GM12878 (cell line): ENCODE measurements around the gene FAM114A1. TPM values are rescaled to one million over a fixed set of nuclear protein-coding genes. Genes with fewer than 3 reads are reported as not detected.

Experiments
- ATAC-seq: fragments of 200-7000 bp; cut with Tn5 transposase; 3 replicates; pipeline ENCODE4 v1.9.1; 2020; ENCODE audit warnings: mild to moderate bottlenecking, moderate library complexity
- BruUV-seq: library from RNA; stranded (reverse); fragments of 400-500 nt; replicated peaks from 2 replicates; lab custom pipeline; 2021; lab: Mats Ljungman, UMichigan
- CTCF ChIA-PET: fragments of 300-600 bp; sonication (Branson Sonifier 250); formaldehyde crosslinking; extraction: SDS; loops from one replicate; lab custom pipeline; 2021; ENCODE audit warnings: inconsistent platforms; lab: Yijun Ruan, JAX
- POLR2A ChIA-PET: fragments of 350-600 bp; formaldehyde crosslinking; extraction: SDS; loops from one replicate; lab custom pipeline; 2021; ENCODE audit warnings: inconsistent platforms; lab: Charles Lee
- RAD21 ChIA-PET: fragments of 300-600 bp; sonication (Branson Sonifier 250); formaldehyde crosslinking; loops from one replicate; lab custom pipeline; 2023; ENCODE audit warnings: antibody characterized with exemption; ENCODE audit not compliant: unreplicated experiment; lab: Charles Lee
- SMC1A ChIA-PET: fragments of 300-600 bp; sonication (Branson Sonifier 250); formaldehyde crosslinking; loops from one replicate; lab custom pipeline; 2023; ENCODE audit not compliant: unreplicated experiment, uncharacterized antibody; lab: Charles Lee
- DNase-seq: peaks from one replicate; pipeline ENCODE4 v3.0.0-alpha.2; 2011; ENCODE audit warnings: low read depth, low spot score
- FAIRE-seq: peaks from 3 replicates; lab custom pipeline; 2011; peaks lifted over from hg19 to GRCh38; lab: Jason Lieb, UNC
- H2AFZ ChIP-seq: 2 replicates; pipeline ENCODE4 v1.6.0; 2011; ENCODE audit warnings: low read depth, low read length, control low read depth; ENCODE audit not compliant: control insufficient read depth
- H3K27ac ChIP-seq: 2 replicates; pipeline ENCODE4 v1.5.1; 2011; ENCODE audit warnings: control low read depth; ENCODE audit not compliant: control insufficient read depth, insufficient read depth
- H3K27me3 ChIP-seq, 2 experiments: replicated peaks in 1 of 2; 2 replicates each; pipeline versions ENCODE4 v1.6.0 to v1.6.1; 2011; ENCODE audit warnings: low read length in 1 of 2; ENCODE audit not compliant: control insufficient read depth in 2 of 2, insufficient read depth in 2 of 2
- H3K36me3 ChIP-seq, 2 experiments: 2 replicates each; pipeline ENCODE4 v1.5.1; 2011; ENCODE audit warnings: low read length in 1 of 2; ENCODE audit not compliant: control insufficient read depth in 2 of 2, insufficient read depth in 2 of 2
- H3K4me1 ChIP-seq: 2 replicates; pipeline ENCODE4 v1.6.1; 2011; ENCODE audit warnings: mild to moderate bottlenecking, low read length, moderate library complexity, mixed read lengths; ENCODE audit not compliant: control insufficient read depth, insufficient read depth
- H3K4me2 ChIP-seq: 2 replicates; pipeline ENCODE4 v1.6.0; 2011; ENCODE audit warnings: control low read depth; ENCODE audit not compliant: control insufficient read depth, insufficient read depth
- H3K4me3 ChIP-seq: fragments of 200-600 bp; sonication (generic); 2 replicates; pipeline ENCODE4 v1.5.1; 2016
- H3K79me2 ChIP-seq: 2 replicates; pipeline ENCODE4 v1.6.0; 2011; ENCODE audit warnings: low read length; ENCODE audit not compliant: control insufficient read depth, insufficient read depth
- H3K9ac ChIP-seq: 2 replicates; pipeline ENCODE4 v1.8.0; 2011; ENCODE audit warnings: low read length, control low read depth, mixed read lengths; ENCODE audit not compliant: control insufficient read depth, insufficient read depth
- H3K9me3 ChIP-seq: replicated peaks from 3 replicates; pipeline ENCODE4 v1.5.1; 2011; ENCODE audit warnings: mild to moderate bottlenecking, low read length; ENCODE audit not compliant: control insufficient read depth, insufficient read depth
- H4K20me1 ChIP-seq: 2 replicates; pipeline ENCODE4 v1.6.0; 2011; ENCODE audit not compliant: control insufficient read depth, insufficient read depth
- BCLAF1 ChIP-seq: fragments of 450-650 bp; IDR thresholded peaks from 2 replicates; pipeline ENCODE4 v1.6.1; 2017; ENCODE audit warnings: antibody characterized with exemption, mild to moderate bottlenecking, moderate library complexity
- CBFB ChIP-seq: IDR thresholded peaks from 2 replicates; pipeline ENCODE4 v1.6.1; 2016; ENCODE audit warnings: antibody characterized with exemption, low read depth
- CHD4 ChIP-seq: fragments of 200-600 bp; sonication (generic); IDR thresholded peaks from 2 replicates; pipeline ENCODE4 v1.6.1; 2016; ENCODE audit warnings: mild to moderate bottlenecking
- CTCF ChIP-seq, 3 experiments: IDR thresholded peaks in 2 of 3; conservative IDR thresholded peaks in 1 of 3; 2 replicates each; pipeline ENCODE4 v1.5.1; 2011; ENCODE audit warnings: low read depth in 3 of 3, low read length in 3 of 3, mild to moderate bottlenecking in 3 of 3, control low read depth in 2 of 3, moderate library complexity in 2 of 3, inconsistent platforms in 1 of 3, mixed read lengths in 1 of 3; ENCODE audit not compliant: control insufficient read depth in 2 of 3, insufficient read depth in 1 of 3; ENCODE audit errors: extremely low read depth in 1 of 3
- DPF2 ChIP-seq: fragments of 450-650 bp; IDR thresholded peaks from 2 replicates; pipeline ENCODE4 v1.6.1; 2017; ENCODE audit warnings: mild to moderate bottlenecking
- E2F4 ChIP-seq: IDR thresholded peaks from 2 replicates; pipeline ENCODE4 v1.6.1; 2012; ENCODE audit warnings: low read depth, low read length, improper control_type of control experiment
- E4F1 ChIP-seq: fragments of 450-650 bp; IDR thresholded peaks from 2 replicates; pipeline ENCODE4 v1.6.1; 2018; ENCODE audit warnings: borderline replicate concordance, mild to moderate bottlenecking; ENCODE audit not compliant: partially characterized antibody
- EED ChIP-seq: sonication (generic); IDR thresholded peaks from 2 replicates; pipeline ENCODE4 v1.6.1; 2016; ENCODE audit warnings: antibody characterized with exemption, low read depth
- PML ChIP-seq: IDR thresholded peaks from 2 replicates; pipeline ENCODE4 v1.6.1; 2012; ENCODE audit warnings: low read length, inconsistent platforms
- POLR2AphosphoS2 ChIP-seq: IDR thresholded peaks from 2 replicates; pipeline ENCODE4 v1.6.1; 2011; ENCODE audit warnings: low read depth, mild to moderate bottlenecking, low read length, improper control_type of control experiment, moderate library complexity
- SREBF2 ChIP-seq: IDR thresholded peaks from 2 replicates; pipeline ENCODE4 v1.6.1; 2012; ENCODE audit warnings: mild to moderate bottlenecking, low read length
- WRNIP1 ChIP-seq: IDR thresholded peaks from 2 replicates; pipeline ENCODE4 v1.6.1; 2011; ENCODE audit warnings: low read depth, low read length, improper control_type of control experiment, borderline replicate concordance
- YY1 ChIP-seq: IDR thresholded peaks from 2 replicates; pipeline ENCODE4 v1.6.1; 2011; ENCODE audit warnings: low read depth, mild to moderate bottlenecking, low read length
- ZNF24 ChIP-seq: fragments of 450-650 bp; IDR thresholded peaks from 2 replicates; pipeline ENCODE4 v1.6.1; 2017; ENCODE audit warnings: antibody characterized with exemption, mild to moderate bottlenecking
- WGBS: methylation state at CpG from one replicate; pipeline ENCODE4 v1.1.6; 2016; ENCODE audit warnings: low lambda C conversion rate; ENCODE audit not compliant: insufficient replicate concordance, insufficient coverage; ENCODE audit errors: missing lambda C conversion rate; 5-methylcytosine and 5-hydroxymethylcytosine counted together
- in situ Hi-C: fragments of 300-500 bp; cut with MboI; formaldehyde crosslinking; loops from 9 replicates; pipeline ENCODE4 v1.14.3; 2018; ENCODE audit warnings: mixed read lengths
- intact Hi-C: fragments of 100-400 bp; cut with micrococcal nuclease; formaldehyde crosslinking; loops from one replicate; pipeline ENCODE4 v1.14.2; 2022; ENCODE audit not compliant: unreplicated experiment
- polyA plus RNA-seq, 11 experiments: library from polyadenylated mRNA; depleted of rRNA in 4 of 11; unstranded in 6 of 11; stranded (reverse) in 5 of 11; fragments of >200 nt; fragmentation: Nextera tagmentation in 4 of 11; fragmentation: Illumina TruSeq in 1 of 11; extraction: Ambion mirVana in 4 of 11; extraction: Trizol in 1 of 11; gene quantifications; 1 replicate in 1 of 11; 2 replicates in 10 of 11; pipeline versions ENCODE4 v1.2.1 to v1.2.3, GENCODE V29; 2011 to 2016; ENCODE audit warnings: inconsistent platforms in 2 of 11, missing spikeins in 2 of 11, low read depth in 1 of 11
- total RNA-seq, 4 experiments: library from RNA; depleted of rRNA in 3 of 4; stranded (reverse); fragments of >200 nt in 3 of 4; fragmentation: Illumina TruSeq in 1 of 4; extraction: Trizol in 1 of 4; gene quantifications; 2 replicates each; pipeline versions ENCODE4 v1.2.1 to v1.2.3, GENCODE V29; 2013 to 2021

Gene FAM114A1
- total and polyA plus RNA-seq, 10 of the 15 experiments (the other 5 are each of a cell fraction or from before 2014, with no cell fraction given): 1.3 to 6.2 (median 3.9) TPM

- TF ChIP-seq CHD4: no peak
- TF ChIP-seq E2F4: no peak
Measured at GRCh38 chr4:38920186-38920585, 52.6 kb downstream of the FAM114A1 start (continued).

GRCh38 chr4:38920677-38921076 is 53.1 kb downstream of the FAM114A1 start:
- H3K79me2 ChIP-seq: no peaks in the 10 kb centered on the region
- ATAC-seq: no peak
- H4K20me1 ChIP-seq: no peaks in the 10 kb centered on the region
- CTCF ChIA-PET: no interaction called here
- H3K27ac ChIP-seq: no peak overlapping the region
- intact Hi-C loops (no loop called here), in situ Hi-C loops (loop anchor here (25.0 kb wide), 1 partner anchor 517 kb away; no protein-coding TSS in a partner anchor)
- H3K9ac ChIP-seq: no peak overlapping the region
- TF ChIP-seq BCLAF1 (no peak), WRNIP1 (no peak), E2F4 (no peak), DPF2 (no peak), CBFB (no peak), E4F1 (no peak), YY1 (no peak), CTCF (IDR thresholded peaks at IDR 0.05 in 2 of 3, conservative IDR thresholded peaks at IDR 0.05 in 1 of 3; ENCODE audit: control insufficient read depth in 2 of 3, extremely low read depth in 1 of 3, insufficient read depth in 1 of 3, low read depth in 3 of 3, low read length in 3 of 3) (no peak), ZNF24 (no peak), POLR2AphosphoS2 (no peak), PML (no peak), EED (no peak), SREBF2 (no peak)
- H3K4me2 ChIP-seq: no peak overlapping the region
- POLR2A ChIA-PET: no interaction called here
- SMC1A ChIA-PET: no interaction called here
- H3K27me3 ChIP-seq: no peaks in the 10 kb centered on the region
- H3K4me3 ChIP-seq: no peak overlapping the region
- 28% methylated on average over 6 of the region's 6 CpGs for WGBS
- no peaks in the 10 kb centered on the region; the same call in 2 of the 3 replicates for H3K9me3 ChIP-seq
- RAD21 ChIA-PET: no interaction called here
- FAIRE-seq: no peak
- BruUV-seq: no TSS peak
- no peaks in the 10 kb centered on the region for H3K36me3 ChIP-seq
- DNase-seq: no peak
- no peaks in the 10 kb centered on the region for H3K4me1 ChIP-seq
- no peak overlapping the region for H2AFZ ChIP-seq
